Skeletal muscle cell (primary cell): ENCODE data around the gene NFIB.

ENCODE experiments used
- DNase-seq: peaks from one replicate; pipeline ENCODE4 v3.0.0-alpha.2; 2010; ENCODE audit warnings: low read depth
- H3K4me3 ChIP-seq: 2 replicates; pipeline ENCODE4 v1.5.1; 2011; ENCODE audit warnings: low read depth, mild to moderate bottlenecking, control low read depth, low read length, moderate library complexity

The NFIB gene

DNA sequence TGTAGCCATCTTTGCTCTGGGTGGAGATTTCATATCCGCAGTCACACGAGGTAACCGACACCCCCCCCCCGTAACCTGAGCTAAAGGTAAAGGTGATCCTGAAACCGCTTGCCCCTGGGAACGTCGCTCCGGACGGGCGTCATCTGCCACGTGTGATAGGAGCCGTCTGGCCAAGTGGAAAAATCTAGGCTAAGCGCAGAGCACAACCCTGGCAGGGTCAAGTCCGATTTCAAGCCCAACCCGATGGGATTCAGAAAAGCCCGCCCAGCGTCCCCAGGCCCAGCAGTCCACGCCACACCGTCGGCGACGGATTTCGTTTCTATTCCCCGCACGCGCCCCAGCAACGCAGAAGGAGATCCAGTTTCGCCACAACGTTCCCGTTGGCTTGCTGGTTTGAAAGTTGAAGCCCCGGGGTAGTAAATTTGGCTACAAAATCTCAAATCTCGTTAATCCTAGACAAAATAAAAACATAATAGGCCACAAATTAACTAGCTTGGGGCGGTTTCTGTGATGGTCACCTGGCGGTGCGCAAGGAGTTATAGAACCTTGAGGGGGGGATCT lies 32.4 kb upstream of the NFIB start:
- H3K4me3 ChIP-seq, result no peak overlapping the region
- no peak for DNase-seq

DNA sequence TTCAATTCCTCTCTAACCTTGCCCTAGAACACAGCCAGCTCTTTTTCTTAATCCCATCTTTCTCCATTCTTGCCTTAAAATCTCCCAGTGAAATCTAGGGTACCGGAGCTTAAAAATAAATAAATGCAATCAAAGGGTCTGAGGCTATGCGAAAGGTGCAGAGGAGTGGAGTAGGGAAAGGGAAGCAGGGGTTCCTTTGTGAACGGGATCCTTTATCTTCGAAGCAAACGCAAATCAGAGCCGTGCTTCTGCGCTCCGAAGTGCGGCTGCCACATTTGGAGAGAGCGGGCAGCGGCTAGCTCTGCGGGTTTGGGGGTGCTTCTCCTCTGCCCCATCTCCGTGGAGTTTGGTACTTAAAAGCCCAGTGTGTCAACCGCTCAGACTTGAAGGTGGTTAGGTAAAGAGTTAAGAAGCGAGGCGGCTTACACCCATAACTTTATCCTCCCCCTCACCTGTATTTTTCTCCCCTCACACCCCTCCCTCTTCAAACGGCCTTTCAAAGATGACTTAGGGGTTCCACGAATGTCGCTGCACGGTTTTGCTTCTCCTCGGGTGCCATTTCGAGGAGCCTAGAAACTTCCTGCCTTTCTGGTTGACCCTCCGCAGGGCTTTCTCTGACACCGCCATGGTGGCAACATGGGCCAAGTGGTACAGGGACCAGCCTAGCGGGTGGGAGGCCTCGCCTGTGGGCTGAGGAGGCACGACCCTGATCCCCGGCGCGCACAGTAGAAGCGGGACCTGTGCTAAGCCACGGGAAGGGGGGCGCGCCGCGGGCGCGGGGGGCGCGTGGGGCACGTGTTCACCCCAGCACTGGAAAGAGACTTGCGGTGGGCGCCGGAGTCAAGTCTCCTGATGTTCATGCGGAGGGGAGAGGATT lies 31.7 kb upstream of the NFIB start:
- DNase-seq, result no peak
- H3K4me3 ChIP-seq, result no peak overlapping the region

DNA sequence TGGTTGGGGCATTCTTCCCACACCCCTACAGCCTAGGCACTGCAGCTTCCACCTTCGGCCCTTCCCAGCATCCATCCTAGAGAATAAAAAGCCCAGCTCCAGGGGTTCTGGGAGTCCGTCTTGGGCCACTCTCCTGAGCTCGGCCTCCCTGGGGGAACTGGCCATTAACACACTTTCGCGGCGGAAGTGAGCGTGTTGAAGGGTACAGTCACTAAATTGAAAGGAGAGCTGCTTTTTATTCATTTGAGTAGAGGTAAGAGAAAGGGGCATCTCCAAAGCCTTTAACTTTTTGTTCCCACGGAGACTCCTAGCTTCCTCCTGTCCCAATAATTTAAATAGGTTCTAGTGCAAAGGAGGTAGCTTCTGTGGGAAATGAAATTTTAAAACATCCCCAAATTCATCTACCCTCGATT lies 31.0 kb upstream of the NFIB start:
- no peak for DNase-seq
- no peak overlapping the region for H3K4me3 ChIP-seq

DNA sequence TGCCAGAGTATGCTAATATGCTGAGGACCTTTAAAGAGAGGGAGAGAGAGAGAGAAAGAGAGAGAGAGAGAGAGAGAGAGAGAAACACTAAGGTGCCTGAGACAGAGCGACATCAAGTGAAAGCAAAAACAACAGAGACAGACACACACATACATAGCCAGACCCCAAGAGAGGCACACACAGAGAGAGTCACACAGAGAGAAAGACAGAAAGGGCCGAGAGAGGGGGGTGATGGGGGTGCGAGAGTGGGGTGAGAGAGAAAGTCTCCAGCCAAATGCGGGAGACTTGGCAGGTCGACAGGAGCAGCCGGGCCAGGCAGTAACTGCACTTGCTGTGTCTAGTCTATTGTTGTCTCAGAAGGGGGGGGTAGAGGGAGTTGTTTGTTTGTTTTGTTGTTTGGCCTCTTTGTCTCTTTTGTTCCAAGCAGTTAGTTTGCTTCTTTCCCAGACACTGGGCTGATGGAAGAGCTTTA lies 30.1 kb upstream of the NFIB start:
- no peak overlapping the region for H3K4me3 ChIP-seq
- no peak for DNase-seq

DNA sequence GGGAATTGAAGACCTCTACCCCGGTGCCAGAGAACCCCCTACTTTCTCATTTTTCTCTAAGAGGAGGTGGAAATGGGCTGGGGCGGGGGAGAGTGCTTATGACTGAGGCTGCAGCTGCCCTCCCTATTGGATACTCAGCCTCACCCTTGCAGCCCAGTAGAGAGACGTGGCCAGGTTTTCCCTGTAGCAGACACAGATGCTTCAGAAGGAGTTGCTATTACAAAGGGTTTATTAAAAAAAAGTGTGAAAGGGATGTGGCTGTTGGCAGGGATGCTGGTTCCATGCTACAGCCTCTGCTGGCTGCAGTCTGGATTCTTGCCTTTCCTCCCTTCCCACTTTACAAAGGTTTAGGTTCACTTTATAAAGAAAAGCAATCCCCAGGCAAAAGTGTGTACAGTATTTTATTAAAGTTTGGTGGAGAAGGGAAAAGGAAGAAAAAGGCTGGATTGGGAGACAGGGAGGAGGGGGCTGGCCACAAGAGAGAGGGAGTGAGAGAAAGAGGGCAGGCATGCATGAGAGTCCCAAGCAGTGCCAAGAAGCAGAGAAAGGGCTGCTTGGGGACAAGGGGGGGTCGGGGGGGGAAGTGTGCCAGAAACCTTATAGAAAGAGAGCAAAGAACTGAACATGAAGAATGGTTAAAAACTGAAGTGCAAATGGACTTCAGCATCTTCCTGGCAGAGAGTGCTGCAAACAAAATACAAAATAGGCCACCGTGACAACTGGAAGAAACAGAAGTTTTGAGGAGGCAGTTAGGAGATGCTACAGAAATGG lies 29.5 kb upstream of the NFIB start:
- no peak for DNase-seq
- no peak overlapping the region for H3K4me3 ChIP-seq

DNA sequence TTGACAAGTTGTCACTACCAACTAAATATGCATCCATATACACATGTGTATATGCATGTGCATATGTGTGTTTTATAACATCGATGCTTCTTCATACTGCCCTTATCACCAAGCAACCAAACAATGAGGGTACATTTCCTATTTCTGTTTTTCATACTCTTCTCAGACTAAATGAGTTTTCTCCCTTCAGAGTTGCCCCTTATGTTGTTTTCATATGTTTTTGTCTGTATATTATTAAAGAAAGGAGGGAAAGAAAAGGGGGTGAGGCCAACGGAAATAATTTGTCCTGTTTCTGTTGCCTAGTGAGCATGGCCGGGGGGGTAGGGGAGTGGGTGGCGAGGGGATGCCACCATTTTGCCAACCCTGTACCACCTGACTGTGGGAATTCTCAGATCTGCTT lies 28.8 kb upstream of the NFIB start:
- H3K4me3 ChIP-seq, result no peak overlapping the region
- no peak for DNase-seq

DNA sequence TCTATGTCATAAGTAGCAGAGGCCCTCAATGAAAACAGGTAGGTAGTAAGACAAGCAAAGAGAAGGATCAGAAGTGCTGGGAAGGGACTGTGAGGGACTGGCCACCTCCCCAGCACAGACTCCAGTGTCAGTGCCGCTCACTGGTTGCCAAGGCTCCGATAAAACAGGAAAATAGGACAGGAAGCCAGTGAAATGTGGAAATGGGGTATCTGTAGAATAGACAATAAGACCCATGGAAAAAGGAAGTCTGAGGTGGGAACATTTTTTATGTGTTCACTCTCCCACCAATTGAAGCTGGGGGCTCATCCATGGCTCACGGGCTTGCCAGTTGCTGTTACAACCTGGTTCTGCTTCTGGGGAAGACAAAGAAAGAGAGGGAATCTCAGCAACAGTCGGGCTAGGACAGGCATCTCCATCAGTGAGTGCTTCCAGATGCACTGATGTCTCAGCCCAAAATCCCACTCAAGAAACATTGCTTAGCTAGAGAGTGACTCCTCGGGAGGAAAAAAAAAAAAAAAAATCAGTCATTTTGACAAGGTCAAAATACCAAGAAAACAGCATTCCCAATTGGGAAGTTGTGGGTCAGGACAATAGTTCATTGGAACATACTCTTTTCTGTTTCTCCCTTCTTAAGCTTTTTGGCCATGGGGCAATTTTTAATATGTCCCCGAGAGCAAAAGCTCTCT lies 27.6 kb upstream of the NFIB start:
- H3K4me3 ChIP-seq, result no peak overlapping the region
- DNase-seq, result no peak

DNA sequence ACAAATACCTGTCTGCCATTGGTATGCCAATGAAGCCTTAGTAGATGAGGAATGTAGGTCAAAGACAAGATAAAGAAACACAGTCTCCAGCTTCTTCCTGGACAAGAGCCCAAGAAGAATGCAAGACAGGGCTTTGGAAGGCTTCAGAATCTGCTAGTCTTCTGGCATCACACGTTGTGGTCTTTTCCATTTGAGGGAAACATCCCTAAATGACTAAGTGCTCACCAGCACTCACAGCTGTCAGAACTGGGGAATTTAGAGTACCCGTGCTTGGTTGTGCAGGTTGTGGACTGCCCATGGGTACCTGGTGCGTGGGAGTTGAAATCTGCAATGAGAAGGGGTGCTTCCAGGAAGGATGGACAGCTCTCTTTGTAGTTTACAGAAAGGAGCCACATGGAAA lies 27.1 kb upstream of the NFIB start:
- no peak for DNase-seq
- no peak overlapping the region for H3K4me3 ChIP-seq

DNA sequence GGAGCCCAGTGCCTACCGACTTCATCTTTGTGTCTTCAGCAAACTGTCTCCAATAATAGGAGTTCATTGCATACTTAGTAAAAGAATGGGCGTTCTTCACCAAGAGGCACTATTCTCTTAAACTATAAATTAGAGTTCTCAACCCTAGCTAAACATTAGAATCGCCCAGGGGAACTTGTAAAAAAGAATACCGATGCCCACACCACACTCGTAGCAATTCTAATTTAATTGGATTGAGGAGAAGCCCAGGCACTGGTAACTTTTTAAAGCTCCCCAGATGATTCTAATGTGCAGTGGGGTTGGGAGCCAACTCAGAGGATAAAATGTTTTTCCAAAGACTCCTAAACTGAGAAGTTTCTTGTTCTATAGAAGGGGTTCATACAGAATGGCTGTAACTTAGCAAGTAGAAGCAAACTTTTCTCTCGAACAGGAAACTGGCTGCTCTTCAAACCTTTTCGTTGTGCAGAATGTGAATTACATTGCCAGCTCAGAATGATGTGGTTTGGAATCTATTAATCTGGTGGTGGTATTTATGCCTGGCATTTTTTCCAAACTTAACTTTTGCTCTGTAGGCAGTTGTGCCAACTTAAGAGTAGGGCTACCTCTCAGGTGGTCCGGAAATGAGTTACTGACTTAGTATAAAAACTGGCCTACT lies 26.4 kb upstream of the NFIB start:
- DNase-seq, result no peak
- H3K4me3 ChIP-seq, result no peak overlapping the region

DNA sequence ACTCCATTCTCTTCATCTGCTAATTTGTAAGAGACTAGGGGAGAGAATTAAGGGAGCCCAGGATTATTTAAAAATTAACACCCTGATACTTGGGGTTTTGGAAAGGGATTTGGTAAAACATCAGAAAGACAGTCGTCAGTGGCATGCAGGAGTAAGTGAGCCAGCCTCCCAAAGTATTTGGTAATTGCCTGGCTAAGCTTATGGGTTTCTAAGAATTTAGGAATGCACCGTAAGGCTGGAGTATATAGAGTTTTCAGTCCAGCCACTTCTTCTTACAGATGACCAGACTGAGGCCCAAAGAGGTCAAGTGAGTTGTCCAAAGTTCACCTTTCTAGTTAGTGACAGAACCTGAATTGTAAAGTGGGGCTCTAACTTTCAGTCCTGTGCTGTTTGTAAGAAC lies 25.8 kb upstream of the NFIB start:
- DNase-seq, result no peak

DNA sequence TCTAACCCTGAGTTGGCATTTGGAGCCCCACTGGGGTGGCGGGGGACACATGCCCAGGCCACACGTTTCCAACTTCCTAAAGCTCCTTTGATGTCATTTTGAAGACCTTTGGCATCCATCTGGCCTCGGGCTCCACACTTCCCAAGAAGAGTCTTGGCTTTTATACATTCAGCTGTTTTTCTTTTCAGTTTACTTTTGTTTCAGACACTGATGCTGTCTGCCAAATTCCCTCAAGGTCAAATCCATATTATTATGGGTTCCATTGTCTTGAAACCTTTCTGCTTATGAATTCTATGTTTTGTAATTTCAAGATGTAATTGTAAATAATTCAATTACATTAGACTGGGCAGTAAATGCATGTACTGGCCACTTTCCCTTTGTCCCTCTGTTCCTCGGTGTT lies 23.7 kb upstream of the NFIB start:
- H3K4me3 ChIP-seq, result no peak overlapping the region
- no peak for DNase-seq

More for the DNA sequence above, 25.8 kb upstream of the NFIB start:
- no peak overlapping the region for H3K4me3 ChIP-seq

DNA sequence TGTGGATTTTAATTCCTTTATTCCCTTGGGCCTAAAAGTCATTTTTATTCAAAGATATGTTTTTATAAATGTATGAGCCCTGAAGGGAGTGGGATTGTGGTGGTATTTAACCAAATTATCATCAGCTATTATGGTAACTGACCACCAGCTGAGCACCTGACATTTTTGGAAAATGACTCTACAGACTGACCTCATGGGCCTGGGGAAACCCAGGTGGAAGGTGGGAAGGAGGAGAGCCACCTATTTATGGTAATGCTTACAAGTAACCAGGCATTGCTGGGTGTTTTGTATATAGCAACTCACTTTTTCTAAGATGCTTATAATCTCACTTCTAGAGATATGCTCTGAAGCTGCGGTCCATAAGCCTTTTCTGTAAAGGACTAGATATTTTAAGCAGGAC lies 22.3 kb upstream of the NFIB start:
- no peak overlapping the region for H3K4me3 ChIP-seq
- DNase-seq, result no peak

DNA sequence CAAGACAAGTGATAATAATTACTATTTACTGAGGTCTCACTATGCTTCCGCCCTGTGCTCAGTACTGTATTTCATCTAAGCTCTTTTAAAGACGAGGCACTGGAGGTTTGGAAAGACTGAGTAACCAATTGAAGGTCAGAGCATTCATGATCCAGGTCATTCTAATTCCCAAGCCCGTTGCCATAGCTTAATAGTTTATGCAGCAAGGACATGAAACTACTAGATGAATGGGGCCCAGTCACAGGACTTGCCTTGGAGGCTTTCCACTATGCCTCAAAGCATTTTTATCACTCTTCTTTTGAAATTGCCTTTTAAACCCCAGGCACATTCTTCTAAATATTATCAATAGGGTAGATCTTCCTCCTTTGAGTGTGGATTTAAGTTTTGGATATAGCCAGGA lies 17.2 kb upstream of the NFIB start:
- DNase-seq, result no peak
- H3K4me3 ChIP-seq, result no peak overlapping the region

DNA sequence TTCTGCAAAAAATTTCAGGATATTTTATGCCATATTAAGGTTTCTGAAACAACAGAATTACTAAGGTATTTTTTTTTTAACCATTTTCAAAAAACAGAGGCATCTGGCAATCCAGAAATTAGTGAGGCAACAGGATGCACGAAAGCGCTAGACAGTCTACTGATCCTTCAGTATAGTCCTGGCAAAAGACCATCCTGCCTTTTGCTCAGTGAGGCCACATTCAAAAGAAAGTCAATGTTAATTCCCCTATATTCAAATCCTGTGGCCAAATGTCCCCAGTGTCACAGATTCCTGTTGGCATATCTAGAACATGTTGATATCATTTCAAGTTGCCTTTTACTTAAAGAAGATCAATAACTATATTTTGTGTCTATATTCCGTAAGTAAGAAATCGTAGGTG lies 13.1 kb upstream of the NFIB start:
- DNase-seq, result no peak
- H3K4me3 ChIP-seq, result no peak overlapping the region

DNA sequence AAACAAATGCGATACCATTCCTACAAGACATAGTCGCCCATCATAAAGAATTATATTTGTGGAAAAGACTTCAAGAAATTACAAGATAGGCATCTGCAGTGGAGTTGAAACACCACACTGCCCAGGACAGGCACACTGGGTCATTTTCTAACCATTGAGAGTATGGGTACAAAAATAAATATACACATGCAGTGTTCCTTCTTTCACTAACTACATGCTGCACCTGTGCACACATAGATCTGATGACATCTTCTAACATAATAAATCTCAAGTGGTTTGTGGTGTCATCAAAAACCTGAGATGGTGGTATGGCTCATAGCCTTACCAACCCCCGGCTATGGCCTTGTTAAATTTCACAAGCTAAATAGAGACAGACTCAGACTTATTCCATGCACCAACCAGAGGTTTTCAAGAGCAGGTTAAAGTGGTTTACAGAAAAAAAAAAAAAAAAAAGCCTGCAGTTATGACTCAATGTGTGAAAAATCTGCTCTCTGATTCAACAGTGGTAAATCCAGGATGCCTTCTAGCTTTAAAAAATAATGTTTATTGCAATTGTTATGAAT lies 12.4 kb upstream of the NFIB start:
- peak; percentile 63 for DNase-seq
- H3K4me3 ChIP-seq, result no peak overlapping the region

DNA sequence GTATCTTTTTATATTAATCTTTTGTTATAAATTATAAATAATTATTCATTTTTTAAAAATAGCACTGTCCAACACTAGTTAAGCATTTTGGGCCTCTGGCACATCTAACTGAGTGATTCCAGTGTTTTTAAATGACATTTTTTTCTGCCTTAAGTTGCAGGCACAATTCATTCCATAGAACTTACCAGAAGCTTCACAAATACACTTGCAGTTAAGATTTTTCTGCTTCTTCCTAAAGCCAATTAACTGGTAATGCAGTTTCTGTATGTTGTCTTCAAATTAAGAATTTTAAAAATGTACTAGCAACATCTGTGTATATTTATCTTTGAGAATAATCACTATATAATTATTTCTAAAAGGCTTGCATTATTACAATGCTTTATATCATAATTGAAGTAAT lies 11.2 kb upstream of the NFIB start:
- no peak for DNase-seq
- no peak overlapping the region for H3K4me3 ChIP-seq

DNA sequence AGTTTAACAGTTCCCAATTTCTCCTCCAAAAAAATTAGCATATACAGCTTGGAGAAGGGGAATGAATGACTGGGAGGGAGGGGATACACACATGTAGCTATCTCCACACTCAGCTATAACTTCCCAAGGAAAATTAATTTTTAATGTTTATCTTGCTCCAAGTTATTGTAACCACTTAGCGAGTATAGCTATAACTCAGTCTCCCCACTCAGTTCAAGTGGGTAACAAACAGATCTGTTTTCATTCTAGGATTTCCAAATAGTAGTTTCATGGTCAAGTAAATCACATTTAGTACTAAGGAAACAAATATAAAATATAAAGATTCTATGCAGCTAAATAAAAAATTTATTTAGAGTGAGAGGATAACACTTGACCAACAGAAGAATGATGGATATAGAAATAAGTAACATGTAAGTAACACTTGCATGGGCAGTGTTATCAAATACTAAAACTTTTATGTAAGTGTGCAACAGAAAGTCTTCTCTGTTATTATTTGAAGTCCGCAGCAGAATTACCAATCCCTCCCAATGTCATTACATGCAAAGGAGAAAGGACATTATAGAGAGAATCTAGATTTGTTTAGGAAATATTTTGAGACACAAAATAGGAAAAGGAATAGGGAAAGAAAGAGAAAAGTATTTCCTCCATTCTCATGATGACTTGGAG lies 10.2 kb upstream of the NFIB start:
- no peak for DNase-seq
- H3K4me3 ChIP-seq, result no peak overlapping the region

DNA sequence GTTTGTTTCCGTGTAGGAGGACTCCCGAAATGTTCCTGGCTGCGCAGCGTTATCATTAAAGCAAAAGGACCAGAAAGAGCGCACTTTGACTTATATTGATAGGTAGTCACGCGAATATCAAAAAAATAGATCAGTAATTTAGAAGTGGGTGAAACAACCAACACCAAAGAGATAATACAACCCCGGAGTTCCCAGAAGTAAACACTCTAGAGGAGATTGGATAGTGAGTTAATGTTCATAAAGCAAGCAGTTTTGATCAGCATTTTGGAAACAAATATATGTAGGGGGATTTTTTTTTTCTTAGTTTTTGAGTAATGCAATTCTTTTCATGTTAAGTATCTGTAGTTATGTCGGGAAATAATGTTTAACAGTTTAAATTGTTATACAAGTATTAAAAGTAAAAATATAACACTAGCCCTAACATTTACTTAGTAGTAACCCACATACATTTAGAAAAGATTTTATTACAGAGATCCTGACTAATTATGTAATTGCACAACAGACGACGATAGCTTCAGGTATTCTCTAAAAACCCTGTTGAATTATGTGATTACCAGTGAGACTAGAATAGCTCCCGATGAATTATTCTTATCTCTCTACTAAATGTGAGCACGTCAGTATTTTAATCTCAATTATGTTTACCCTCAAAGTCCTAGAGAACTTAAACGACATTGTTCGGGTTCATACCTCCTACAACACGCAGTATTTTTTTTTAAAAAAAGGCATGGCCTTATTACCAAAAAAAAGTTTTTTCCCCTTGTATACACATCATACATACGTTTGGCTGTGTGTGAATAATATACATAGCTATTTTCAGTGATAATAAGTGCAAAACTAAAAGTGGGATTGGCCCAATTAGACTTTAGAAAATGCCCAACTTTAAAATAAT lies 9.4 kb upstream of the NFIB start:
- no peak for DNase-seq

More for the DNA sequence above, 9.4 kb upstream of the NFIB start:
- H3K4me3 ChIP-seq, result peak overlapping the region; percentile 69
